OCI-LY1 (cell line): ENCODE measurements around the gene RPL7A.

Experiments
- H2AFZ ChIP-seq: fragments of 200-600 bp; sonication (generic), shearing (Covaris generic); 2 replicates; pipeline ENCODE4 v1.6.0; 2014; ENCODE audit warnings: antibody characterized with exemption, mild to moderate bottlenecking, low read length
- H3F3A ChIP-seq: fragments of 200-600 bp; sonication (generic), shearing (Covaris generic); 2 replicates; pipeline ENCODE4 v1.6.0; 2014; ENCODE audit warnings: mild to moderate bottlenecking, antibody characterized with exemption, low read length, moderate library complexity; ENCODE audit not compliant: insufficient read depth
- H3K27ac ChIP-seq: fragments of 200-600 bp; sonication (generic); 2 replicates; pipeline ENCODE4 v1.5.1; 2014; ENCODE audit warnings: low read length, mixed run types, mild to moderate bottlenecking, low read depth; ENCODE audit not compliant: poor library complexity, severe bottlenecking
- H3K27me3 ChIP-seq: fragments of 200-600 bp; sonication (generic); 2 replicates; pipeline ENCODE4 v1.6.0; 2014; ENCODE audit warnings: antibody characterized with exemption, mild to moderate bottlenecking, low read length, moderate library complexity; ENCODE audit not compliant: insufficient read depth
- H3K36me3 ChIP-seq: fragments of 200-600 bp; sonication (generic); 2 replicates; pipeline ENCODE4 v1.6.1; 2014; ENCODE audit warnings: mild to moderate bottlenecking, antibody characterized with exemption, low read length, moderate library complexity, mixed read lengths; ENCODE audit not compliant: insufficient read depth
- H3K4me1 ChIP-seq: fragments of 200-600 bp; sonication (generic); 2 replicates; pipeline ENCODE4 v1.5.1; 2014; ENCODE audit warnings: mild to moderate bottlenecking, low read length, moderate library complexity; ENCODE audit not compliant: insufficient read depth, severe bottlenecking
- H3K4me2 ChIP-seq: fragments of 200-600 bp; sonication (generic), shearing (Covaris generic); 2 replicates; pipeline ENCODE4 v1.6.1; 2014; ENCODE audit warnings: low read length
- H3K4me3 ChIP-seq: fragments of 200-600 bp; sonication (generic); 2 replicates; pipeline ENCODE4 v1.5.1; 2014; ENCODE audit warnings: low read length, low read depth, mild to moderate bottlenecking, mixed read lengths; ENCODE audit not compliant: poor library complexity, severe bottlenecking
- H3K79me2 ChIP-seq: fragments of 200-600 bp; shearing (Covaris generic); 2 replicates; pipeline ENCODE4 v1.6.1; 2016; ENCODE audit warnings: mixed run types, low read length, mixed read lengths; ENCODE audit not compliant: insufficient read depth
- H3K9ac ChIP-seq: fragments of 200-600 bp; sonication (generic), shearing (Covaris generic); 2 replicates; pipeline ENCODE4 v1.6.1; 2014; ENCODE audit warnings: mild to moderate bottlenecking, low read length, mixed read lengths
- H3K9me2 ChIP-seq: fragments of 200-600 bp; sonication (generic), shearing (Covaris generic); 2 replicates; pipeline ENCODE4 v1.6.1; 2014; ENCODE audit warnings: low read depth, mild to moderate bottlenecking, low read length, mixed read lengths
- H3K9me3 ChIP-seq: fragments of 200-600 bp; shearing (Covaris generic); 2 replicates; pipeline ENCODE4 v1.6.1; 2014; ENCODE audit warnings: low read length, mixed read lengths
- H4K20me1 ChIP-seq: fragments of 200-600 bp; sonication (generic), shearing (Covaris generic); 2 replicates; pipeline ENCODE4 v1.6.0; 2016; ENCODE audit warnings: mild to moderate bottlenecking, low read length; ENCODE audit not compliant: insufficient read depth
- EZH2 ChIP-seq: fragments of 200-600 bp; sonication (generic), shearing (Covaris generic); IDR thresholded peaks from 2 replicates; pipeline ENCODE4 v1.8.0; 2017; ENCODE audit warnings: borderline replicate concordance, mixed run types, mild to moderate bottlenecking, antibody characterized with exemption, low read length, moderate library complexity, mixed read lengths
- TF ChIP-seq, protein P1 (sequence below): fragments of 200-600 bp; sonication (generic), shearing (Covaris generic); IDR thresholded peaks from 2 replicates; pipeline ENCODE4 v1.5.1; 2017; ENCODE audit warnings: mild to moderate bottlenecking, antibody characterized with exemption, low read length, moderate library complexity, mixed read lengths

Gene RPL7A

DNA sequence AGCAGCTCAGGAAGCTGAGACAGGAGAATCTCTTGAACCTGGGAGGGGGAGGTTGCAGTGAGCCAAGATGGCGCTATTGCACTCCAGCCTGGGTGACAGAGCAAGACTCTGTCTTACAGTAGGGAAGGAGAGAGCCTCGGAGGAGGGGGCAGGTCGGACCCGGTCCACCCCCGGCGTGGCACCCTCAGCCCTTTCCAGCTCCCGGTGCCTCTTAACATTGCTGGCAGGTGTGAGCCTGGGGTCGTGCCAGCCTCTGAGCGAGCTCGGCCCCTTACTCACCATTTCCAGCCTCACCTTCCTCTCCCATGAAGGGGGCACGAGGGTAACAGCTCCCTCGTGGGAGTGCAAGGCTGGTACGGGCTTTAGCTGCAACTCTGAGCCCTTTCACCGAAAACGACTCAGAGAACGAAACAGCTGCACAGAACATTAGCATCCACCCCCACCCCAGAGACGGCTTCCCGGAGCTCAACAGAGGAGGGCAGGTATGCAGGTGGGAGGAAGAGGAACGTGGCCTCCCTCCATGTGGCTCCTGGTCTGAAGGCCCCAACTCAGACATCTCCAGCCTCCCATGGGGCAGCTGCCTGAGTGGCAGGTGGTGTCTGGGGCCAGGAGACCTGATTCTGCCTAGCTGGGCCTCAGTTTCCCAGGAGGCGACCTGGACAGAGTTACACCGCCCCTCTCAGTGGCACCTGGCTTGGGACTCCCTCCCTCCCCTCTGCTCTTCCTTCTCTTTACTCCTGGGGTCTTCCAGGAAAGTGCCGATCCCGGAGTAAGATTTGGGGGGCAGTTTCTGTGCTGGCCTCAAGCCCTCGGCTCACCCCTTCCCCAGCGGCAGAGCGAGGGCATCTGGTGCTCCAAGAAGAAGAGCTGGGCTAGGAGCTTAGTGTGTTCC lies 44.5 kb upstream of the RPL7A start:
- no peak overlapping the region for H2AFZ ChIP-seq
- TF ChIP-seq EZH2, result no peak
- TF ChIP-seq, protein P1, sequence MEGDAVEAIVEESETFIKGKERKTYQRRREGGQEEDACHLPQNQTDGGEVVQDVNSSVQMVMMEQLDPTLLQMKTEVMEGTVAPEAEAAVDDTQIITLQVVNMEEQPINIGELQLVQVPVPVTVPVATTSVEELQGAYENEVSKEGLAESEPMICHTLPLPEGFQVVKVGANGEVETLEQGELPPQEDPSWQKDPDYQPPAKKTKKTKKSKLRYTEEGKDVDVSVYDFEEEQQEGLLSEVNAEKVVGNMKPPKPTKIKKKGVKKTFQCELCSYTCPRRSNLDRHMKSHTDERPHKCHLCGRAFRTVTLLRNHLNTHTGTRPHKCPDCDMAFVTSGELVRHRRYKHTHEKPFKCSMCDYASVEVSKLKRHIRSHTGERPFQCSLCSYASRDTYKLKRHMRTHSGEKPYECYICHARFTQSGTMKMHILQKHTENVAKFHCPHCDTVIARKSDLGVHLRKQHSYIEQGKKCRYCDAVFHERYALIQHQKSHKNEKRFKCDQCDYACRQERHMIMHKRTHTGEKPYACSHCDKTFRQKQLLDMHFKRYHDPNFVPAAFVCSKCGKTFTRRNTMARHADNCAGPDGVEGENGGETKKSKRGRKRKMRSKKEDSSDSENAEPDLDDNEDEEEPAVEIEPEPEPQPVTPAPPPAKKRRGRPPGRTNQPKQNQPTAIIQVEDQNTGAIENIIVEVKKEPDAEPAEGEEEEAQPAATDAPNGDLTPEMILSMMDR, result no peak
- no peak overlapping the region for H3K4me2 ChIP-seq
- no peaks in the 10 kb centered on the region for H3K79me2 ChIP-seq
- H3K4me1 ChIP-seq, result no peaks in the 10 kb centered on the region
- H3K9ac ChIP-seq, result no peak overlapping the region
- H3F3A ChIP-seq, result no peaks in the 10 kb centered on the region
- no peaks in the 10 kb centered on the region for H3K9me3 ChIP-seq
- peaks cover 9% of the 10 kb centered on the region; the same call in 1 of the 2 replicates for H3K27me3 ChIP-seq
- no peak overlapping the region for H3K4me3 ChIP-seq
- H3K9me2 ChIP-seq, result no peaks in the 10 kb centered on the region
- H4K20me1 ChIP-seq, result no peaks in the 10 kb centered on the region
- no peaks in the 10 kb centered on the region for H3K36me3 ChIP-seq
- no peak overlapping the region for H3K27ac ChIP-seq

DNA sequence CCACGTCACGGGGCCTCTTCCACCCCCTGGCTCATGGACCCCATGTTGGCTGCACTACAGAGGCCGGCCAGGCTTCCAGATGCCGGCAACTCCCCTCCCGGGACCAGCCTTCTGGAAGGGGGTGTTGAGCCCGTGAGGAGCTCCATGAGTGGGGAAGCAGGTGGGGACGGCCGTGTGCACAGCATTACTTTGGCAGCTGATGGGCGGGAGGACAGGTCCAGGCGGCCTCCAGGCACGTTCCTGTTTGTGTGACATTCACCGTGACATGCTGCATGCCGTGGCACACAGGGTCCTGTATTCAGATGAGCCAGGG lies 43.9 kb upstream of the RPL7A start:
- H3K27me3 ChIP-seq, result peaks cover 9% of the 10 kb centered on the region; the same call in 1 of the 2 replicates
- no peaks in the 10 kb centered on the region for H3K9me3 ChIP-seq
- H3K4me3 ChIP-seq, result no peak overlapping the region
- no peaks in the 10 kb centered on the region for H3F3A ChIP-seq
- no peaks in the 10 kb centered on the region for H3K36me3 ChIP-seq
- no peak overlapping the region for H3K4me2 ChIP-seq
- H3K9me2 ChIP-seq, result no peaks in the 10 kb centered on the region
- H3K79me2 ChIP-seq, result no peaks in the 10 kb centered on the region
- H2AFZ ChIP-seq, result no peak overlapping the region
- no peaks in the 10 kb centered on the region for H3K4me1 ChIP-seq
- TF ChIP-seq, protein P1, result no peak
- no peak for TF ChIP-seq EZH2
- no peak overlapping the region for H3K27ac ChIP-seq
- no peaks in the 10 kb centered on the region for H4K20me1 ChIP-seq
- H3K9ac ChIP-seq, result no peak overlapping the region

DNA sequence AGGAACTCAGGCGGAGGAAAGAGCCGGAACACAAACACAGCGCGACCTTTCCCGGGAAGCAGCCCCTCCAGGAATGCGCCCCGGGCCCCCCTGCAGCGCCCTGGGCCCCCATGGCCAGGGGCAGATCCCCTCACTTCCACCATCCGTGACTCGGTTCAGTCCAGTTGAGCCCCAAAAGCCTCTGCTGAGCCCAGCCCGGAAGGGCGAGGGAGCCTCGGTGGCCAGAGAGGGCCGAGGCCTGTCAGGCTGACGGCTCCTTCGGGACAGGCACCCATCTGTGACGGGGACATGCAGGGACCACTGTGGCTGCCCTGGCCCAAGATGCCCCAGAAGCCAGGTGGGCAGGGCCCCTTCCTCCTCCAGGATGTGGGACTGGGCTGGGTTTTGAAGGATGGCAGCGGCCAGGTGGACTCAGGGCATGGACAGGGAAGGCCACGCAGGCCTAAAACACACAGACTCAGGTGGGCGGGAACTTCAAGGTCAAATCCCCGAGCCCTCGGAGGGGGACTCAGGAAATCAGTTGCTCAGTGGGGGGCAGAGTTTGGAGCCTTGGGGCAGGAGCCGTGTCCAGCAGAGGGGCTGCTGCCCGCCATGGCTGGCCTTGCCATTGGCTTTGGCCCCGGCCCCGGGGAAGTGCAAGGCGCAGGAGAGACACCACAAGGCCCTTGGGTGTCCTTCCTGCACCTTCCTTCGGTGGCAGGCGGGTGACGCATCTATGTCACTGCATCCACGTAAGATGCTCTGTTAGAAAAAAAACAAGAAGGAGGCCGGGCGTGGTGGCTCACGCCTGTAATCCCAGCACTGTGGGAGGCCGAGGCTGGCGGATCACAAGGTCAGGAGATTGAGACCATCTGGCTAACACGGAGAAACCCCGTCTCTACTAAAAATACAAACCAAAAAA lies 43.3 kb upstream of the RPL7A start:
- no peaks in the 10 kb centered on the region for H3K4me1 ChIP-seq
- no peak overlapping the region for H3K4me2 ChIP-seq
- H3K4me3 ChIP-seq, result no peak overlapping the region
- H3K36me3 ChIP-seq, result no peaks in the 10 kb centered on the region
- TF ChIP-seq, protein P1, result no peak
- no peak for TF ChIP-seq EZH2
- no peaks in the 10 kb centered on the region for H4K20me1 ChIP-seq
- no peak overlapping the region for H2AFZ ChIP-seq
- no peaks in the 10 kb centered on the region for H3K79me2 ChIP-seq
- H3K9me2 ChIP-seq, result no peaks in the 10 kb centered on the region
- H3F3A ChIP-seq, result no peaks in the 10 kb centered on the region
- no peak overlapping the region for H3K9ac ChIP-seq
- H3K27ac ChIP-seq, result no peak overlapping the region
- no peaks in the 10 kb centered on the region for H3K9me3 ChIP-seq
- peaks cover 14% of the 10 kb centered on the region; the same call in 1 of the 2 replicates for H3K27me3 ChIP-seq
